ENCODE results near the gene TMEM171. TPM values are rescaled to one million over a fixed set of nuclear protein-coding genes. Genes with fewer than 3 reads are reported as not detected.

TMEM171 gene
- total and polyA plus RNA-seq, 4 donors = 1.0 to 2.1 (median 1.4) TPM; not detected in 1

GRCh38 chr5:73151766-73152410 is 31.5 kb downstream of the TMEM171 start:
- Histone ChIP-seq H3K27ac (ENCODE audit: low read depth in 1 of 2, low read length in 2 of 2) (no peak overlapping the region), H3K9me3 (ENCODE audit: control insufficient read depth in 4 of 4, low read length in 3 of 4) (no peaks in the 10 kb centered on the region), H3K4me1 (ENCODE audit: control insufficient read depth in 4 of 4, insufficient read depth in 4 of 4, low read length in 3 of 4) (no peaks in the 10 kb centered on the region), H3K36me3 (ENCODE audit: control insufficient read depth in 4 of 4, insufficient read depth in 3 of 4, low read depth in 1 of 4, low read length in 3 of 4) (no peaks in the 10 kb centered on the region), H3K9ac (ENCODE audit: low read depth in 1 of 2, low read length in 2 of 2) (no peak overlapping the region), H3K27me3 (ENCODE audit: control insufficient read depth in 4 of 4, insufficient read depth in 4 of 4, low read length in 3 of 4) (no peaks in the 10 kb centered on the region), H3K4me3 (ENCODE audit: low read depth in 1 of 3, low read length in 3 of 3) (no peak overlapping the region)
- TF ChIP-seq EGR1 (IDR thresholded peaks at IDR 0.05; ENCODE audit: low read depth in 2 of 2) = no peak
- TF ChIP-seq FOXA2 (IDR thresholded peaks at IDR 0.05) = no peak
- TF ChIP-seq RXRA (IDR thresholded peaks at IDR 0.05) = no peak
- no peak for TF ChIP-seq YY1 (IDR thresholded peaks at IDR 0.05)
- TF ChIP-seq CTCF (IDR thresholded peaks at IDR 0.05; ENCODE audit: low read depth, low read length, missing input control) = no peak
- no peak for TF ChIP-seq RAD21 (IDR thresholded peaks at IDR 0.05)
- TF ChIP-seq JUND (IDR thresholded peaks at IDR 0.05) = no peak
- no peak for TF ChIP-seq HNF4G (IDR thresholded peaks at IDR 0.05)
- no peak for TF ChIP-seq REST (IDR thresholded peaks at IDR 0.05)
- no peak for TF ChIP-seq FOXA1 (IDR thresholded peaks at IDR 0.05)
- no peak for TF ChIP-seq NR2F2 (IDR thresholded peaks at IDR 0.05)
- TF ChIP-seq MAX (IDR thresholded peaks at IDR 0.05) = no peak
- no peak for TF ChIP-seq ZBTB33 (IDR thresholded peaks at IDR 0.05)
- no peak for TF ChIP-seq SP1 (IDR thresholded peaks at IDR 0.05)
- WGBS = 84% methylated on average over 5 of the region's 5 CpGs
- DNase-seq (ENCODE audit: low spot score) = no peak

Measured in liver (tissue), 9 donors.